ENCODE data around the gene ZNF764.
A peak's percentile ranks its signal among the peaks of the same experiment; 100 is the strongest.

The ZNF764 gene

GRCh38 chr16:30570636-30571444 lies 12.7 kb upstream of the ZNF764 start:
- no peak for DNase-seq (ENCODE audit: low spot score)

GRCh38 chr16:30569746-30570635 lies 11.8 kb upstream of the ZNF764 start:
- no peak for DNase-seq (ENCODE audit: low spot score)

- no peak for DNase-seq (ENCODE audit: low spot score)
These were observed 11.1 kb upstream of the ZNF764 start for GRCh38 chr16:30569281-30569680.

GRCh38 chr16:30567991-30568638 lies 9.9 kb upstream of the ZNF764 start:
- DNase-seq (ENCODE audit: low spot score) = peak; percentile 64

- DNase-seq (ENCODE audit: low spot score) = no peak
These were observed 9.2 kb upstream of the ZNF764 start for GRCh38 chr16:30567160-30567990.

GRCh38 chr16:30566531-30566930 lies 8.4 kb upstream of the ZNF764 start:
- no peak for DNase-seq (ENCODE audit: low spot score)

GRCh38 chr16:30565984-30566383 lies 7.8 kb upstream of the ZNF764 start:
- no peak for DNase-seq (ENCODE audit: low spot score)

GRCh38 chr16:30565526-30565925 lies 7.4 kb upstream of the ZNF764 start:
- no peak for DNase-seq (ENCODE audit: low spot score)

- no peak for DNase-seq (ENCODE audit: low spot score)
These were observed 3.8 kb upstream of the ZNF764 start for GRCh38 chr16:30562021-30562420.

- no peak for DNase-seq (ENCODE audit: low spot score)
These were observed 3.1 kb upstream of the ZNF764 start for GRCh38 chr16:30561089-30561816.

- no peak for DNase-seq (ENCODE audit: low spot score)
These were observed 1.5 kb upstream of the ZNF764 start for GRCh38 chr16:30559690-30560089.

GRCh38 chr16:30558789-30559377 lies 709 bp upstream of the ZNF764 start:
- no peak for DNase-seq (ENCODE audit: low spot score)

- no peak for DNase-seq (ENCODE audit: low spot score)
These were observed 542 bp downstream of the ZNF764 start for GRCh38 chr16:30557707-30557956.

- no peak for DNase-seq (ENCODE audit: low spot score)
These were observed 2.1 kb downstream of the ZNF764 start for GRCh38 chr16:30556125-30556473.

GRCh38 chr16:30555315-30556124 lies 2.7 kb downstream of the ZNF764 start:
- no peak for DNase-seq (ENCODE audit: low spot score)

GRCh38 chr16:30554557-30555314 lies 3.4 kb downstream of the ZNF764 start:
- DNase-seq (ENCODE audit: low spot score) = no peak

- no peak for DNase-seq (ENCODE audit: low spot score)
These were observed 4.7 kb downstream of the ZNF764 start for GRCh38 chr16:30553393-30553899.

GRCh38 chr16:30552956-30553355 lies 5.2 kb downstream of the ZNF764 start:
- no peak for DNase-seq (ENCODE audit: low spot score)

GRCh38 chr16:30551781-30552180 lies 6.4 kb downstream of the ZNF764 start:
- DNase-seq (ENCODE audit: low spot score) = no peak
